ENCODE results near the gene MEGF6.
A peak's percentile ranks its signal among the peaks of the same experiment; 100 is the strongest.

MEGF6 gene

GRCh38 chr1:3490046-3490745 is 121.1 kb downstream of the MEGF6 start:
- TF ChIP-seq CTCF (IDR thresholded peaks at IDR 0.05; ENCODE audit: poor library complexity, severe bottlenecking), result no peak
- no peaks in the 10 kb centered on the region for H3K36me3 ChIP-seq (ENCODE audit: low read depth)
- H3K4me1 ChIP-seq (ENCODE audit: insufficient read depth, poor library complexity, severe bottlenecking), result no peaks in the 10 kb centered on the region
- ATAC-seq (ENCODE audit: low read depth) (no peak), DNase-seq (ENCODE audit: low spot score) (no peak)
- H3K9me3 ChIP-seq (ENCODE audit: severe bottlenecking), result peaks cover 7% of the 10 kb centered on the region
- no peak overlapping the region for H3K4me3 ChIP-seq (ENCODE audit: severe bottlenecking)
- H3K27ac ChIP-seq (ENCODE audit: poor library complexity, severe bottlenecking), result no peak overlapping the region
- no peaks in the 10 kb centered on the region for H3K27me3 ChIP-seq (ENCODE audit: insufficient read depth, poor library complexity, severe bottlenecking)

GRCh38 chr1:3488432-3488831 is 122.9 kb downstream of the MEGF6 start:
- Histone ChIP-seq H3K9me3 (ENCODE audit: severe bottlenecking) (peaks cover 7% of the 10 kb centered on the region), H3K4me3 (ENCODE audit: severe bottlenecking) (no peak overlapping the region), H3K4me1 (ENCODE audit: insufficient read depth, poor library complexity, severe bottlenecking) (peaks cover 6% of the 10 kb centered on the region), H3K36me3 (ENCODE audit: low read depth) (no peaks in the 10 kb centered on the region), H3K27ac (ENCODE audit: poor library complexity, severe bottlenecking) (no peak overlapping the region), H3K27me3 (ENCODE audit: insufficient read depth, poor library complexity, severe bottlenecking) (no peaks in the 10 kb centered on the region)
- DNase-seq (ENCODE audit: low spot score) (no peak), ATAC-seq (ENCODE audit: low read depth) (no peak)
- no peak for TF ChIP-seq CTCF (IDR thresholded peaks at IDR 0.05; ENCODE audit: poor library complexity, severe bottlenecking)

- DNase-seq (ENCODE audit: low spot score), result no peak
- no peaks in the 10 kb centered on the region for H3K36me3 ChIP-seq (ENCODE audit: low read depth)
- peaks cover 15% of the 10 kb centered on the region for H3K4me1 ChIP-seq (ENCODE audit: insufficient read depth, poor library complexity, severe bottlenecking)
- no peak for ATAC-seq (ENCODE audit: low read depth)
- TF ChIP-seq CTCF (IDR thresholded peaks at IDR 0.05; ENCODE audit: poor library complexity, severe bottlenecking), result no peak
- peaks cover 7% of the 10 kb centered on the region for H3K9me3 ChIP-seq (ENCODE audit: severe bottlenecking)
- H3K27ac ChIP-seq (ENCODE audit: poor library complexity, severe bottlenecking), result no peak overlapping the region
- no peak overlapping the region for H3K4me3 ChIP-seq (ENCODE audit: severe bottlenecking)
- H3K27me3 ChIP-seq (ENCODE audit: insufficient read depth, poor library complexity, severe bottlenecking), result no peaks in the 10 kb centered on the region
Observed at GRCh38 chr1:3485016-3485415, 126.3 kb downstream of the MEGF6 start.

- Histone ChIP-seq H3K27me3 (ENCODE audit: insufficient read depth, poor library complexity, severe bottlenecking) (no peaks in the 10 kb centered on the region), H3K4me3 (ENCODE audit: severe bottlenecking) (no peak overlapping the region), H3K27ac (ENCODE audit: poor library complexity, severe bottlenecking) (peak overlapping the region; percentile 71), H3K9me3 (ENCODE audit: severe bottlenecking) (peaks cover 7% of the 10 kb centered on the region), H3K4me1 (ENCODE audit: insufficient read depth, poor library complexity, severe bottlenecking) (peaks cover 15% of the 10 kb centered on the region), H3K36me3 (ENCODE audit: low read depth) (no peaks in the 10 kb centered on the region)
- peak; percentile 43 for ATAC-seq (ENCODE audit: low read depth)
- TF ChIP-seq CTCF (IDR thresholded peaks at IDR 0.05; ENCODE audit: poor library complexity, severe bottlenecking), result peak; percentile 89
- no peak for DNase-seq (ENCODE audit: low spot score)
Observed at GRCh38 chr1:3483801-3484444, 127.4 kb downstream of the MEGF6 start.

- DNase-seq (ENCODE audit: low spot score) (no peak), ATAC-seq (ENCODE audit: low read depth) (no peak)
- Histone ChIP-seq H3K9me3 (ENCODE audit: severe bottlenecking) (peaks cover 5% of the 10 kb centered on the region), H3K4me1 (ENCODE audit: insufficient read depth, poor library complexity, severe bottlenecking) (peaks cover 15% of the 10 kb centered on the region), H3K4me3 (ENCODE audit: severe bottlenecking) (no peak overlapping the region), H3K36me3 (ENCODE audit: low read depth) (no peaks in the 10 kb centered on the region; the same call in 1 of the 2 replicates), H3K27me3 (ENCODE audit: insufficient read depth, poor library complexity, severe bottlenecking) (no peaks in the 10 kb centered on the region), H3K27ac (ENCODE audit: poor library complexity, severe bottlenecking) (peak overlapping the region; percentile 71)
- no peak for TF ChIP-seq CTCF (IDR thresholded peaks at IDR 0.05; ENCODE audit: poor library complexity, severe bottlenecking)
Observed at GRCh38 chr1:3483380-3483779, 127.9 kb downstream of the MEGF6 start.
